Hepatocyte (in vitro differentiated cells): ENCODE measurements around the gene ZSWIM1.

Source experiments
- EZH2phosphoT487 ChIP-seq: fragments of 200-600 bp; sonication (generic); IDR thresholded peaks from one replicate; pipeline ENCODE4 v1.6.1; 2018; ENCODE audit warnings: antibody characterized with exemption, mild to moderate bottlenecking, low read depth, moderate library complexity; ENCODE audit not compliant: unreplicated experiment, severe bottlenecking
- TF ChIP-seq, protein P1 (sequence below): fragments of 200-600 bp; sonication (generic); IDR thresholded peaks from 2 replicates; pipeline ENCODE4 v1.5.1; 2016; ENCODE audit warnings: antibody characterized with exemption, mild to moderate bottlenecking; ENCODE audit not compliant: poor library complexity

DNA sequence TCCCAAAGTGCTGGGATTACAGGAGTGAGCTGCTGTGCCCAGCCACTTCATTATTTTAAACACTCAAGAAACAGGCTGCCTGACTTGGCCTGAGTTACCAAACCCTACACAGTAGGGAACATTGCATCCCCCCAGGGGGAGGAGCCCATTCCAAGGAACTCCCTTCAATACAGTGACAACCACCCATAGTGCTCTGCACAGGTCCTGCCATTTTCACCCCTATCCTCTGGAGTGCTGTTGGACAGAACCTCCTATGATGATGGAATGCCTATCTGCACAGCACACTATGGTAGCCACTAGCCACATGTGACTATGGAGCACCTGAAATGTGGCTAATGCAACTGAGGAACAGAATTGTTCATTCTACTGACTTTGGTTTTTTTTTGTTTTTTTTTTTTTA, 35.6 kb upstream of the ZSWIM1 start:
- TF ChIP-seq, protein P1, sequence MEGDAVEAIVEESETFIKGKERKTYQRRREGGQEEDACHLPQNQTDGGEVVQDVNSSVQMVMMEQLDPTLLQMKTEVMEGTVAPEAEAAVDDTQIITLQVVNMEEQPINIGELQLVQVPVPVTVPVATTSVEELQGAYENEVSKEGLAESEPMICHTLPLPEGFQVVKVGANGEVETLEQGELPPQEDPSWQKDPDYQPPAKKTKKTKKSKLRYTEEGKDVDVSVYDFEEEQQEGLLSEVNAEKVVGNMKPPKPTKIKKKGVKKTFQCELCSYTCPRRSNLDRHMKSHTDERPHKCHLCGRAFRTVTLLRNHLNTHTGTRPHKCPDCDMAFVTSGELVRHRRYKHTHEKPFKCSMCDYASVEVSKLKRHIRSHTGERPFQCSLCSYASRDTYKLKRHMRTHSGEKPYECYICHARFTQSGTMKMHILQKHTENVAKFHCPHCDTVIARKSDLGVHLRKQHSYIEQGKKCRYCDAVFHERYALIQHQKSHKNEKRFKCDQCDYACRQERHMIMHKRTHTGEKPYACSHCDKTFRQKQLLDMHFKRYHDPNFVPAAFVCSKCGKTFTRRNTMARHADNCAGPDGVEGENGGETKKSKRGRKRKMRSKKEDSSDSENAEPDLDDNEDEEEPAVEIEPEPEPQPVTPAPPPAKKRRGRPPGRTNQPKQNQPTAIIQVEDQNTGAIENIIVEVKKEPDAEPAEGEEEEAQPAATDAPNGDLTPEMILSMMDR: no peak
- no peak for TF ChIP-seq EZH2phosphoT487
